Measurements from ENCODE around the gene VPS54.

Gene VPS54

GRCh38 chr2:63843791-63844190 lies 175.4 kb downstream of the VPS54 start:
- DNase-seq (ENCODE audit: low read depth in 2 of 2): no peak

GRCh38 chr2:63843093-63843492 lies 176.1 kb downstream of the VPS54 start:
- DNase-seq (ENCODE audit: low read depth in 2 of 2): no peak

GRCh38 chr2:63842149-63843061 lies 176.8 kb downstream of the VPS54 start:
- DNase-seq (ENCODE audit: low read depth in 2 of 2): no peak

Data from stimulated activated CD8-positive, alpha-beta memory T cell treated with anti-CD3 and anti-CD28 coated beads, Interleukin-2, amount 100 ng/mL, for 1 hour (primary cell).